GM19023 (cell line): ENCODE measurements around the gene TNFRSF19.

Source experiments
- ATAC-seq: cut with Tn5 transposase; IDR thresholded peaks from one replicate; pipeline ENCODE4 v1.9.1; 2021; ENCODE audit warnings: mild to moderate bottlenecking, moderate library complexity; ENCODE audit not compliant: unreplicated experiment

TNFRSF19 gene

GRCh38 chr13:23600534-23600933, 30.3 kb downstream of the TNFRSF19 start:
- ATAC-seq, result no peak

DNA sequence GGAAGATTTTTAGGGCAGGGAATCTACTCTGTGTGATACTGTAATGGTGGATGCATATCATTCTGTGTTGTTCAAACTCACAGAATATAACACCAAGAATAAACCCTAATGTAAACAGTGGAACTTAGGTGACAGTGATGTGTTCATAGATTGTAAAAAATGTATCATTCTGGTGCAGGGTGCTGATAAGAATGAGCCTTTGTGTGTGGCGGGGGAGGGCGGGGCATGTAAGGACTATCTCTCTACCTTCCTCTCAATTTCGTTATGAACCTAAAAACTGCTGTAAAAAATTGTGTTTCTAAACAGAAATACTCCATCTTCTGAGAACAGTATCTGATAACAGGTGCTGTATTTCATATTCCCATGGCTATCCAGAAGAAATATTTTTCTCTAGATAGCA, 35.6 kb downstream of the TNFRSF19 start:
- ATAC-seq, result no peak

- ATAC-seq, result no peak
These were observed 37.9 kb downstream of the TNFRSF19 start for GRCh38 chr13:23608138-23608537.

DNA sequence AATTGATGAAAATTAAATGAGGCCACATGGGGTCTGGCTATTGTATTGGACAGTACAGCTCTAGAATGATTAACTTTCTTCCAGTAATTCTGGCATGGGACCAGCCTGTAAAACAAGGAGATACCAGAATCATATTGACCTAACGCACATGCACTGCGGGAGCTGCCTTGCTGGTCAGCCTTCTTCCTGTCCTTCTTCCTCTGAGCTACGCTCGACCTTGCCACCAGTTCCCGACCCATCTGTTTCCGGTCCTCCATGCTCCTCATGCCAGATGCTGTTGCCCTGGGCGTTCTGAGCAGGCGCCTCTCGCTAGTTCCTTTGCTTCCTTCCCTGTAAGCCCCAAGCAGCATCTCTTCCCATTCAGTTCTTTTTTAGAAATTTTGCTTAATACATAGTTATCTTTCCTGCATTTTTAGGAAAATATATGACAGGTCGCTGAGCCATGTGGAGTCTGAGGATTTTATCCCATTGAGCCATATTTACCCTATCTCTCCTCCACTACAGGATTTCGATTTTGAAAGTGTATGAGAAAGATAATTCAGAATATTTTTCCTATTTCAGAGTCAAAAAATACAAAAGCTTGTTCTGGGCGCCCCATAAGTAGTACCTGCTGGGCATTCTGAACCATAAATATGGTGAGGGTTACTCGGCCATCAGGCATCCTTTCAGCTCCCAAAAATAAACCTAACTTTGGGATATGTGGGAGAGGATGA, 38.6 kb downstream of the TNFRSF19 start:
- ATAC-seq, result no peak

- no peak for ATAC-seq
These were observed 39.2 kb downstream of the TNFRSF19 start for GRCh38 chr13:23609414-23609760.

- peak; percentile 39 for ATAC-seq
These were observed 39.8 kb downstream of the TNFRSF19 start for GRCh38 chr13:23609874-23610576.

DNA sequence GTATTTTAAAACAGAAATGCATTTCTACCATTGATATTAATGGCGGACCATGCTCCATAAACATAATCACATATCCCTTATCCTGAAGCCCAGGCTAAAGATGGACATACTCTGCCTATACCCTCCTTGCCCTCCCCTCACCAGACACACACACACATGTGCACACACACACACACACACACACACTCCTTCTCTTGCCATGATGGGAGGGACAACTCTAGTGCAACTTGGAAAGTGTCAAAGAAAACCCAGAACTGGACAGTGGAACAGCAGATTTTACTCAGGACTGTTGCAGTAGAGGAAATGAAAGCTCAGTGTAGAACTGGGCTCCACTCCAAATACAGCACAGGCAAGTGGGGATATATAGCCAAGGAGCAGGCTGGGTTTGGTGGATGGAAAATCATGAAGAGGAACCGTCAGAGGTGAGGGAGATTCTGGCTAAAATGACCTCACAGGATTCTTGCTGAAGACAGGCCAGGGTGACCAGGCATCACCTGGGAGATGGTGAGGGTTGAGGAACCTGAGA, 40.8 kb downstream of the TNFRSF19 start:
- ATAC-seq, result no peak

GRCh38 chr13:23612182-23612581, 42.0 kb downstream of the TNFRSF19 start:
- ATAC-seq, result no peak

GRCh38 chr13:23612731-23613130, 42.5 kb downstream of the TNFRSF19 start:
- ATAC-seq, result no peak

- no peak for ATAC-seq
These were observed 43.4 kb downstream of the TNFRSF19 start for GRCh38 chr13:23613596-23613995.

- no peak for ATAC-seq
These were observed 45.3 kb downstream of the TNFRSF19 start for GRCh38 chr13:23615395-23616081.

- ATAC-seq, result no peak
These were observed 46.0 kb downstream of the TNFRSF19 start for GRCh38 chr13:23616228-23616627.

GRCh38 chr13:23617551-23618024, 47.4 kb downstream of the TNFRSF19 start:
- no peak for ATAC-seq

- no peak for ATAC-seq
These were observed 48.1 kb downstream of the TNFRSF19 start for GRCh38 chr13:23618341-23618740.

DNA sequence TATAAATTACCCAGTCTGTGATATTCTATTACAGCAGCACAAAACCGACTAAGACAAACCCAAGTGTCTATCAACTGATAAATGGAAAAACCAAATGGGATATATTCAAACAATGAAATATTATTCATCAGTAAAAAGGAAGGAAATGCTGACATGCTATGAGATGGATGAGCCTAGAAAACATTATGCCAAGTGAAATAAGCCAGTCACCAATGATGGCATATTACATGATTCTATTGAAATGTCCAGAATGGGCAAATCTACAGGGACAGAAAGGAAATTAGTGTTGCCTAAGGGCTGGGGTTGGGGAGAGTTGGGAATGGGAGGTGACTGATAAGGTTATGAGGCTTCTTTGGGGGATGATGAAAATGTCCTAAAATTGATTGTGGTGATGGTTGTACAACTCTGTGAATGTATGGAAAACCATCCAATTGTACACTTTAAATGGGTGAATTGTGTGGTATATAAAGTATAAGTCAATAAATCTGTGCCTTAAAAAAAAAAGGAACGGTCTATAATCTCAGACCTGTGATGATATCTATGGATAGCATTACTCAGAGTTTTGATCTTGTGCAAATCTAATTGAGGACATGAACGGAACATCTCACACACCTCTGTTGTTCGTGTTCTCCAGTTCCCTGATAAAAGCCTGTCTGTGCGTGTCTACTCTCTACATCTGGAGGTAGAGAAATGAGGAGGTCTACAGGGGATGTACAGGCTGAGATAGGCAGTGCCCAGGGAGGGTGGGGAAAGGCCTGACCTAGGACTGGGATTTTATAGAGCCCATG, 49.0 kb downstream of the TNFRSF19 start:
- ATAC-seq, result no peak

DNA sequence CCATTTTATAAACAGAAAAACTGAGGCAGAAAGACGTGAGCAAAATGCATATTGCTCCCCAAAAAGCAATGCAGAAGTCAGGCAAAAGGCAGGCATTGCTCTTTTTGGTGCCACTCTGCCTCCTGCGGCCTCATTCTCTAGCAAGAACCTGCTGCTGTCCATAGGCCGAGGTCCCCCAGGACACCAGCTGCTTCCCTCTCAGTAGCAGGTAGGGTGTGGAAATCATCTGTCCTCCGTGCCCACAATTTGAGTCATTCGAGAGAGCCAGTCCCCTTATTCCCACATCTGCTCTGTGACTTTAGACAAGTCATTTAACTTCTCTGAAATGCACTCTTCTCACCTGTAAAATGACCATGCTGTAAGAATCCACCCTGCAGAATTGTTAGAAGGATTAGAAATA, 50.0 kb downstream of the TNFRSF19 start:
- no peak for ATAC-seq

- ATAC-seq, result no peak
These were observed 50.6 kb downstream of the TNFRSF19 start for GRCh38 chr13:23620613-23621315.

DNA sequence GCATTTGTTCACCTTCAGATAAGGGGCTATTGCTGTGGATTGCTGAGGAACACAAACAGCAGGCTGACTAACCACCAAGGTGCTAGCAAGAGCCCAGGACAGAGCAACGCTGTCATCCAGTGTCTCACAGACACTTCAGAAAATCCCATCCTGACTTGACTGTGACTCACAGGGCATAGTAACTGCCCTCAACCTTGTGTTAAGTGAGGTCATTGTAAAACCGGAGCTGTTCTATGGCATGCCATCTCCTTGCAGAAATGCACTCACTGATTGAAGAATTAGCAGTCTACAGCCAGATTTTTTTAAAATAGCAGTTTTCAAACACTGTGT, 51.1 kb downstream of the TNFRSF19 start:
- ATAC-seq, result no peak

DNA sequence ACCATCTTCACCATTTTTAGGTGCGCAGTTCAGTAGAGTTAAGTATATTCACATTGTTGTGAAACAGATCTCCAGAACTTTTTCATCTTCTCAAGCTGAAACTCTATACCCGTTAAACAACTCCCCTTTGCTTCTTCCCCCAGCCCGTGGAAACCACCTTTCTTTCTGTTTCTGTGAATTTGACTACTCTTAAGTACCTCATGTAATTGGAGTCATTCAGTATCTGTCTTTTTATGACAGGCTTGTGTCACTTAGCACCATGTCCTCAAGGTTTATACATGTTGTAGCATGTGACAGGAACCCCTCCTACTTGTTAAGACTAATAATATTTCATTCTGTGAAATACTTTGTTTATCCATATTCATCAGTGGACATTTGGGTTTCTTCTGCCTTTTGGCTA, 52.8 kb downstream of the TNFRSF19 start:
- ATAC-seq, result peak; percentile 54

DNA sequence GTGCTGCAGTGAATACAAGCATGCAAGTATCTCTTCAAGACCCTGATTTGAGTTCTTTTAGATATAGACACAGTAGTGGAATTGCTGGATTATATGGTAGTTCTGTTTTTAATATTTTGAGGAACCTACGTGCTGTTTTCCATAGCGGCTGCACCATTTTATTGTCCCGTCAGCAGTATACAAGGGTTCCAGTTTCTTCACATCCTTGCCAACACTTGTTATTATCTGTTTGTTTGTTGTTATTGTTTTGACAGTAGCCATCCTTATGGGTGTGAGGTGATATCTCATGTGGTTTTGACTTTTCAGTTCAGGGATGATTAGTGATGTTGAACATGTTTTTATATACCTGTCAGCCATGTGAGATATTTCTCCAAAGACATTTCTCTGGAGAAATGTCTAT, 53.2 kb downstream of the TNFRSF19 start:
- ATAC-seq, result no peak
